ENCODE measurements around the gene KRTAP9-8. TPM values are rescaled to one million over a fixed set of nuclear protein-coding genes. Genes with fewer than 3 reads are reported as not detected.

Gene KRTAP9-8
- total and polyA plus RNA-seq, 2 of the 8 experiments (the other 6 are each of a cell fraction or from before 2014, with no cell fraction given): not detected

GRCh38 chr17:41251261-41251660 is 13.5 kb downstream of the KRTAP9-8 start:
- H3K56ac ChIP-seq (replicated peaks; ENCODE audit: insufficient read length, low read depth, low read length): no peak overlapping the region

More at GRCh38 chr17:41251261-41251660, 13.5 kb downstream of the KRTAP9-8 start:
- Histone ChIP-seq H2BK12ac (ENCODE audit: low read depth, low read length) (no peak overlapping the region), H3K4me1 (replicated peaks in 1 of 4; ENCODE audit: control insufficient read depth in 3 of 4, insufficient read depth in 4 of 4, low read length in 3 of 4) (peaks cover 0 to 2% (median 0%) of the 10 kb centered on the region in 4 experiments; a peak in 2 of 7 replicates), H3K9me3 (ENCODE audit: insufficient read depth in 2 of 2, low read depth in 1 of 2, low read length in 1 of 2) (no peaks in the 10 kb centered on the region), H4K8ac (ENCODE audit: extremely low read depth, insufficient read depth, low read length) (no peak overlapping the region), H3K18ac (ENCODE audit: extremely low read depth, low read length) (no peak overlapping the region), H3K4me2 (ENCODE audit: insufficient read depth in 1 of 2, low read depth in 2 of 2, low read length in 2 of 2) (no peak overlapping the region), H3K79me2 (ENCODE audit: control insufficient read depth in 1 of 2, insufficient read depth in 2 of 2, low read length in 2 of 2) (no peaks in the 10 kb centered on the region), H3K4me3 (ENCODE audit: extremely low read depth in 1 of 4, insufficient read depth in 2 of 4, low read depth in 3 of 4, low read length in 4 of 4) (no peak overlapping the region), H4K5ac (ENCODE audit: insufficient read length, low read depth, low read length) (no peak overlapping the region), H2BK5ac (ENCODE audit: low read depth, low read length) (no peak overlapping the region), H3K14ac (ENCODE audit: insufficient read length) (no peak overlapping the region), H2BK15ac (ENCODE audit: low read length) (no peak overlapping the region), H3K23ac (ENCODE audit: insufficient read length) (no peak overlapping the region), H2BK20ac (ENCODE audit: low read length) (no peak overlapping the region), H4K20me1 (replicated peaks in 1 of 2; ENCODE audit: control insufficient read depth in 1 of 2, insufficient read depth in 2 of 2, low read length in 2 of 2) (no peaks in the 10 kb centered on the region), H3K27me3 (replicated peaks in 1 of 4; ENCODE audit: control insufficient read depth in 3 of 4, extremely low read depth in 1 of 4, insufficient read depth in 3 of 4, low read length in 3 of 4) (no peaks in the 10 kb centered on the region; a peak in 1 of 7 replicates), H4K91ac (replicated peaks; ENCODE audit: insufficient read length, low read length) (no peak overlapping the region), H3K79me1 (ENCODE audit: low read depth, low read length) (no peaks in the 10 kb centered on the region), H2AK5ac (ENCODE audit: low read depth, low read length) (no peak overlapping the region), H3K4ac (replicated peaks; ENCODE audit: insufficient read length, low read depth, low read length) (no peak overlapping the region), H2BK120ac (replicated peaks; ENCODE audit: low read depth, low read length) (no peak overlapping the region), H3K27ac (ENCODE audit: low read depth, low read length) (no peak overlapping the region), H3K23me2 (ENCODE audit: low read depth, low read length) (no peaks in the 10 kb centered on the region; the same call in 1 of the 2 replicates), H3K9ac (replicated peaks in 1 of 4; ENCODE audit: extremely low read depth in 1 of 4, low read depth in 3 of 4, low read length in 3 of 4) (no peak overlapping the region), H2AFZ (ENCODE audit: low read length) (no peak overlapping the region), H3K36me3 (ENCODE audit: control insufficient read depth in 2 of 4, insufficient read depth in 4 of 4, low read length in 3 of 4) (no peaks in the 10 kb centered on the region)
- DNase-seq (ENCODE audit: low read depth in 1 of 2, low spot score in 2 of 2): no peak
- TF ChIP-seq CHD2 (IDR thresholded peaks at IDR 0.05; ENCODE audit: low read length) (no peak), SIRT6 (IDR thresholded peaks at IDR 0.05; ENCODE audit: low read length) (no peak), POLR2AphosphoS5 (IDR thresholded peaks at IDR 0.05; ENCODE audit: low read depth, low read length) (no peak), SP1 (IDR thresholded peaks at IDR 0.05; ENCODE audit: low read depth, low read length) (no peak)
- ChIA-PET POLR2A (ENCODE audit: partially characterized antibody) (no interaction called here), CTCF (ENCODE audit: partially characterized antibody) (no interaction called here)
- WGBS, 2 experiments (ENCODE audit: extremely low coverage in 1 of 2, insufficient coverage in 1 of 2, insufficient read length in 1 of 2, insufficient replicate concordance in 2 of 2, low coverage in 1 of 2, low lambda C conversion rate in 2 of 2, missing lambda C conversion rate in 1 of 2): 94% methylated on average over 1 of the region's 1 CpG; no CpG with 5 or more reads in 1 of the 2 experiments
- FAIRE-seq: no peak

Data from H1 (cell line).